HL-60 (cell line): ENCODE results near the gene NUP93.

Experiments used
- POLR2AphosphoS5 ChIP-seq: IDR thresholded peaks from 2 replicates; pipeline ENCODE4 v1.6.1; 2012; ENCODE audit warnings: low read depth
- TF ChIP-seq, protein P1 (sequence below): IDR thresholded peaks from one replicate; pipeline ENCODE4 v1.5.1; 2011; ENCODE audit warnings: low read length, control low read depth, inconsistent platforms; ENCODE audit not compliant: insufficient read depth

DNA sequence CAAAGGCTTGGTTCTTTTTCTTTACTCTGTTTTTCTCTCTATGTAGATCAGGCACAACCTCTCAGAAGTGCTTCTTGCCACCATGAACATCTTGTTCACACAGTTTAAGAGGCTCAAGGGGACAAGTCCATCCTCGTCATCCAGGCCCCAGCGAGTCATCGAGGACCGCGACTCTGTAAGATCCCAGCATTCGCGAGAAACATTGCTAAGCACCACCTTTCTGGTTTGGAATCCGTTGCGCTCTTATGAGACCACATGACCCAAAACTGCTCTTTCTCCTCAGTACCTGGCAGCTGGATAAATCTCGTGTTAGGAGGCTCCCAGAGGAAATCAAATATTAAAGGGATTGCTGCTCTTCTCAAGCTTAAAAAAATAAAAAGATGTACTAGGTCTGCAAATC is 111.7 kb downstream of the NUP93 start:
- TF ChIP-seq, protein P1, sequence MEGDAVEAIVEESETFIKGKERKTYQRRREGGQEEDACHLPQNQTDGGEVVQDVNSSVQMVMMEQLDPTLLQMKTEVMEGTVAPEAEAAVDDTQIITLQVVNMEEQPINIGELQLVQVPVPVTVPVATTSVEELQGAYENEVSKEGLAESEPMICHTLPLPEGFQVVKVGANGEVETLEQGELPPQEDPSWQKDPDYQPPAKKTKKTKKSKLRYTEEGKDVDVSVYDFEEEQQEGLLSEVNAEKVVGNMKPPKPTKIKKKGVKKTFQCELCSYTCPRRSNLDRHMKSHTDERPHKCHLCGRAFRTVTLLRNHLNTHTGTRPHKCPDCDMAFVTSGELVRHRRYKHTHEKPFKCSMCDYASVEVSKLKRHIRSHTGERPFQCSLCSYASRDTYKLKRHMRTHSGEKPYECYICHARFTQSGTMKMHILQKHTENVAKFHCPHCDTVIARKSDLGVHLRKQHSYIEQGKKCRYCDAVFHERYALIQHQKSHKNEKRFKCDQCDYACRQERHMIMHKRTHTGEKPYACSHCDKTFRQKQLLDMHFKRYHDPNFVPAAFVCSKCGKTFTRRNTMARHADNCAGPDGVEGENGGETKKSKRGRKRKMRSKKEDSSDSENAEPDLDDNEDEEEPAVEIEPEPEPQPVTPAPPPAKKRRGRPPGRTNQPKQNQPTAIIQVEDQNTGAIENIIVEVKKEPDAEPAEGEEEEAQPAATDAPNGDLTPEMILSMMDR: no peak
- no peak for TF ChIP-seq POLR2AphosphoS5
